ENCODE measurements around the gene SEMA5B.
A peak's percentile ranks its signal among the peaks of the same experiment; 100 is the strongest.

SEMA5B gene

DNA sequence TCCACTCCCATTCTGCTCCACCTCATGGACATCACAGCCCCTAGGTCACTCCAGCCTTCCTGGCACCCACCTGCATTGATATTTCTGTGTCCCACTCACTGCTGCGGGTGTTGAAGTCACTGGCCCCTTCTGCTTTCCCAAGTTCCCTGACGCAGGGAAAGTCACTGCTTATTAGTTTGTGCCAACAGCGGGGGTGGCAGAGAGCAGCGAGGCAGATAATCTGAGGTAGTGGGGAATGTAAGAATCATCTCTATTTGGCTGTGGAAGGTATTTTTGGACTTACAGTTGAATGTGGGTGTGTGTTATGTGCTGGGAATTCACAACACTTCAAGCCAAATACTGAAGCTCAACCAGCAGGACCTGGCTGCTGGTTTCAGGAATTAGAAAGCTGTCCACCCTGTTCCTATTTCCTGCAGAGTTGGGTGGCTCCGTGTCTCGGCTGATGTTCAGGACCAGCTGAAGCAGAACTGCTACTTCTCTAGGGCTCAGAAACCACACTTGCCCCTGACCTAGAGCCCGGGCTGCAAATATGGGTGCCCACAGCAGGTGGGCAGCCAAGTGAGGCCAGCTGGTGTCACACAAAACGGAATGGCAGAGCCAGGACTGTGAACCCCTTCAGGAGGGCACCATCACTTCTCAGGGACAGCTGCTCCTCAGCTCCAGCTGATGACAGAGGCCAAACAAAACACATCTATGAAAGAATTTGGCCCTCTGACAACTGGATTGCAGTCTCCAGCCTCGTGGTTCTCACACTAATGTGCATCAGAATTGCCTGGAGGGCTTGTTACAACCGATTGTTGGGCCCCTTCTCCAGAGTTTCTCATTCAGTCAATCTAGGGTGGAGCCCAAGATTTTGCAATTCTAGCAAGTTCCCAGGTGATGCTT is 57.7 kb downstream of the SEMA5B start:
- no peak for DNase-seq

GRCh38 chr3:122967765-122968164 is 59.8 kb downstream of the SEMA5B start:
- DNase-seq: no peak

DNA sequence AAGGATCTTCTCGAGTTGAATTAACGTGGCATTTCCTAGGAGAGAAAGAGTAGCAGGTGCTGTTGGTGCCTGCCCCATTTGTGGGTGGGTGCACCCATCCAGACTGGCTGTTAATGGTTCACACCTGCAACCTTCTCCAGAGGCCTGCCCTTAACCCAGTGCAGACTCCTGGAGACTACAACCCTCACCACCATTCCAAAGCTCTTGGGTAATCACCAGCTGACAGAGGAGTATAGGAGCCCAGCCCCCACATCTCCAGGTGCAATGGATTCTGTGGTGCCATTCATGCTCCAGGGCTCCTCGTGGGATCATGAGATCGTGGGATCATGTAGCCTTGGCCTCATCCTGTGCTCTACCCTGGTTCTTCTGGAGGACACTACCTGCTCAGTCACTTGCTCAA is 60.2 kb downstream of the SEMA5B start:
- no peak for DNase-seq

DNA sequence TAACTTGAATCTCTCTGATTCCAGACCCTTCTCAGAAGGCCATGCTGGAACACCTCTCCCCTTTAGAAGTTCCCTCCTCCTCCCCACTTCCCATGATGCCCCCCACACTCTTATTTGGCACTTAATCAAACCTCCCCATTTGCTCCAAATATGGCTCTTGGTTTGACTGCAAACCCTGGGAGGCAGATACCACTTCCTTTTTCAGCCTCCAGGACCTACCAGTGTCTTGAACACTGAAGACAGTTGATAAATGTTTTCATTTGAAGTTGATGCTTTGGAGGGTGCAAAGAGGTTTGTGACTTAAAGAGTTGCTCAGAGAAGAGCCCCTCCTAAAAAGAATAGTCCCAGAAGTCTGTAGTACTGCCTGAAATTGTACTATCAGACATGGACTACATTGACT is 61.5 kb downstream of the SEMA5B start:
- no peak for DNase-seq

DNA sequence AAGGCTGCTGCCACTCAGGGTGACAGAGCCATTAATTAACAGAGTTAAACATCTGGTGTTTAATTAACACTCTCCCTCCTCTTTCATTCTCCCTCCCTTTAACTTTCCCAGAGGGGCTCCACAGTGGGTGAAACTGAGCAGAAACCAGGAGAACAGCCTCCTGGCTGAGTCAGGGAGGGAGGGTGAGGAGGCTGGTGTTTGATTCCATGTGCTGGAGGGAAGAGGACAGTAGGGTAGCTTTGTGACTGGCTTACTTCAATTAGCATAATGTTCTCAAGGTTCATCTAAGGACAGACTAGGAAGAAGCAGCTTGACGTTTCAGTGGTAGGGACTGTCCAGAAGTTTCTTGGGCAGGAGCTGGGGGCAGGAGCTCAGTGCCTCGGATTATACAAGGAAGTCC is 62.8 kb downstream of the SEMA5B start:
- DNase-seq: no peak

- DNase-seq: no peak
These were observed 65.4 kb downstream of the SEMA5B start for GRCh38 chr3:122962149-122962548.

DNA sequence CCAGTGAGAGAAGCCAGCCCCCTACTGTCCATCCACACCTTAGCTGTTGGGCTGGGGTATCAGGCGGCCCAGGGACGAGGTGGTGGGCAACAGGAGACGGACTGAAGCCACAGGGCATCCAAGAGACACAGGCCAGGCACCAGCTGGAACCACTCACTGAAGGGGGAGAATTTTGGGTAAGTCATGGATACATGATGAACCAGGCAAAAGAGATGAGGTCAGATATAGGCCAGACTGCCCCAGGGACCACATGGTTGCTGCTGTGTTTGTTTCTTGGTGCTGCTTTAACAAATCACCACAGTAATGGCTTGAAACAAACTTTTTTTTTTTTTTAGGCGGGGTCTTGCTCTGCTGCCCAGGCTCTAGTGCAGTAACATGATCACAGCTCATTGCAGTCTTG is 66.4 kb downstream of the SEMA5B start:
- DNase-seq: no peak

- DNase-seq: no peak
These were observed 66.9 kb downstream of the SEMA5B start for GRCh38 chr3:122960652-122961051.

GRCh38 chr3:122959339-122959738 is 68.2 kb downstream of the SEMA5B start:
- no peak for DNase-seq

GRCh38 chr3:122957707-122958689 is 69.6 kb downstream of the SEMA5B start:
- no peak for DNase-seq

- DNase-seq: no peak
These were observed 70.7 kb downstream of the SEMA5B start for GRCh38 chr3:122956693-122957455.

DNA sequence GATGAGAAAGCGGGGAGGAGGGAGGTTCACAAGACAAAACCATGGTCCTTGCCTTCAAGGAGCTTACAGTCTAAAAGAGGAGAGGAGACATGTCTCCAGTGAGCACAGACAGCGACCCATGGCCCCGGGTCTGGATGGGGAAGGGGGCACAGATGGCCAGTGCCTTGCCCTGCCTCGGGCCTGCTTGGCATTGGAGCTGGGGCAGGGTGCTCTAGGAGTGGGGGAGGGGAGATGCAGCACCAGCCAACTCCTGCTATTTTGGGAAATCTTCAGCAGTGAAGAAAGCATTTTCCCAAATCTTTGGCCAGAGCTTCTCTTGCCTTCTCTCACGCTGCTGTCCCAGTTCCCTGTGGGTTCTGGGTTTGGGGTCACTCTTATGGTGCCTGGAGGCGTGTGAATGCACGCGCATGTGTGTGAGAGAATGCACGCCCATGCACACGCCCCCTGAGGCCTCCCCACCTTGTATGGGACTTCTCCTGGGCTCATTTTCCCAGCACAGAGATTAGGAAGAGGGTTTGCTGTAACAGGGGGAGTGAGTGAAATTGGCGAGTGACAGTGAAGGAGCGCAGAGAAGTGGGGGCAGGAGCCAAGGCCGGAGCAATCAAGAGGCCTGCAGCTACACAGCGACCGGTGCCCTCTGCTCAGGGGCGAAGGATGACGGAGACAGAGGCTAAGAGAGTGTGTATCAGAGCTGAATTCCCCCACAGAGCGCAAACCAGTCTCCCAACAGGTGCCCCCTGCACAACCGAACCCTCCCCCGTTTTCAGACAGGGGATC is 71.5 kb downstream of the SEMA5B start:
- DNase-seq: no peak

DNA sequence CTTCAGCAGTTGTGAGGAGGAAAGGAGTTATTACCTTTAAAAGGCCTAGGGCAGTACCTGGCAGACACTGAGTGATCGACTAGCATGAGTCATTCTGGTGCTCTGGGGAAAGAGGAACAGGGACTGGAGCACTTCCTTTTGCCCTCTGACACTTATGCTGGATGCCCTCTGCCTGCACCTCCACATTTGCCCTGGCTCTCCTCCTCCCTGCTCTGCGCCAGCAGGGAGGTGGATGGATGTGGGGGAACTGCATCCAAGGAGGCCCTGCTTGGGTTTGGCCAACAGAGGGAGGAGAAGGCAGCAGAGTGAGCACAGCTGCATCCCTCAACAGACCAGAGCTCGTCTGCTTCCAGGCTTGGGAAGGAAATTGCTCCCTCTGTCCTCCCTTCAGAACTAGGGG is 75.0 kb downstream of the SEMA5B start:
- DNase-seq: peak; percentile 39

- no peak for DNase-seq
These were observed 79.2 kb downstream of the SEMA5B start for GRCh38 chr3:122948408-122948807.

GRCh38 chr3:122947738-122948137 is 79.8 kb downstream of the SEMA5B start:
- no peak for DNase-seq

DNA sequence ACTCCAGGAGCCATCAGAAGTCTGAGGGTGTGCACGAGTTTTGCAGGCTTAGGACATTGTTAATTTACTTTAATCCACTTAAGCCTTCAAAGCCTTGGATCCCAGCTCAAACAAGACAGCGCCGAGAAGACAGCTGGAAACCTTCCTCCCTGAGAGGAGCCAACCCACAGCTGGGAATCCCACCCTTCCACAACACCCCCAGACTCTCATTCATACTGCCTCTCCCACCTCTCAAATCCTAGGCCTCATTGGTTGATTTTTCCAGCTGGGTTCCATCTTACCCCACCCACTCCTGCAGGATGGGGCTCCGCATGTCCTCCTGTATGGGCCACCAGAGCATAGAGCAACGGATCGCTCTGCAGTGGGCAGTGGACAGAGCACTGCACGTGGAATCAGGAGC is 80.4 kb downstream of the SEMA5B start:
- no peak for DNase-seq

- no peak for DNase-seq
These were observed 81.4 kb downstream of the SEMA5B start for GRCh38 chr3:122946185-122946584.

DNA sequence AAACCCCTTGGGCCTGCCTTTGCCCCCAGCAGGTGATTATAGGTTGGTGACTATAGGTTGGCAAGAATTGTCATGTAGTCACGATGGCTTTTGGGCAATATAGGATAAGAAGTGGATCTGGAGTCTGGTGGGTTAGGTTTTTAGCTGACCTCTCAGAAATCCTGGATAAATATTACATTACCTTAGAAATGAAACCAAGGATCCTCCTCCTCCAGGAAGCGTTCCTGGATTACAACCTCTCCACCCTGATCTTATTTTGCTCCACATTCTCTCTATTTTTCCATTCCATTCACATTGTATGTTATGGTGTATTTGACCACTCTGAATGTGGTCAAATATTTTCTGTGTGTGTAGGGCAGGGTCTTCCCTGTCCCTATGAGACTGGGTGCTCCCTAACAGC is 82.3 kb downstream of the SEMA5B start:
- no peak for DNase-seq

DNA sequence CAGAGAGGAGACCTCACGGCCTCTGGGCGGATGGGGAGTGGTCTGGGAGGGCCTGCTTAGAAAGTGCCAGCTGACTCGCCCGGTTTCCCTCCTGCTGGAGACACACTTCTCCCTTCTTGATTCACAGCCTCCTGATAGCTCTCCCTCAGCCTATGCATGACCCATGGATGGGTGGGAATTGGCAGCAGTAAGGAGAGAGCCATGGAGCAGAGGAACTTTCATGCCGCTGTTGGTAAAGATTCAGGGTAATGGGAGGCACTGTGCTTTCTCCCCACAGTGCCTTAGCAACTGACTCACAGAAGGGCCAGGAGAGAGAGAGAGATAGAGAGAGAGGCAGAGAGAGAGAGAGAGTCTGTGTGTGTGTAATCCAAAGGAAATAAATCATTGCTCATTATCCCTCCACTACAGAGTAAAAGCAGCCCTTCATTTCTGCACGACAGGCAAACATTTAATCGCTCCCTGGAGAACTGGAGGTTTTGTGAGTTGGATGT is 82.8 kb downstream of the SEMA5B start:
- DNase-seq: no peak

DNA sequence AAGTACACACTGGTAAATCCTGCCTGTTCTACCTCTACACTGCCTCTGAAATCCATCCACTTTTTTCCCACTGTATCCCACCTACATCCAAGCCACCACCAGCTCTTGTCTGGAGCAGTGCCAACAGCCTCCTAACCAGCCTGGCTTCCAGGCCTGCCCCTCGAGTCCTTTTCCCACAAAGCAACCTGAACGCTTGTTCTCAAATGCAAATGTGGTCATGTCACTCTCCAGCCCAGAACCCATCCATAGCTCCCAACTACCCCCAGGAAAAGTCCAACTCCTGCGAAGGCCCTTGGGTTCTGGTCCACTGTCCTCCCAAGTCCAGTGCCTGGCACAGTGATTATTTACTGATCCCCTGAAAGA is 83.8 kb downstream of the SEMA5B start:
- no peak for DNase-seq

- peak; percentile 68 for DNase-seq
These were observed 84.4 kb downstream of the SEMA5B start for GRCh38 chr3:122942937-122943827.

Measured in RPMI8226 (cell line).